Stimulated activated naive B cell treated with anti-CD40 and anti-IgM and Interleukin-4, amounts not matched to agents 10 μg/mL and 1 μg/mL and 100 μg/mL, for 72 hours (primary cell): ENCODE measurements around the gene IGSF1.

ENCODE experiments used
- ATAC-seq, 2 donors: fragments of 150-1000 bp; cut with Tn5 transposase; replicated peaks; 2 replicates each; pipeline ENCODE4 v1.10.0; 2021; ENCODE audit warnings: moderate library complexity in 1 of 2
- DNase-seq: peaks from one replicate; pipeline ENCODE4 v3.0.0; 2021
- H3K27ac Mint-ChIP-seq: one replicate; pipeline ENCODE4 v1.8.0; 2022; ENCODE audit warnings: mild to moderate bottlenecking, mixed read lengths
- H3K27me3 Mint-ChIP-seq, 2 donors: one replicate each; pipeline ENCODE4 v1.8.0; 2022; ENCODE audit warnings: mixed read lengths in 2 of 2
- H3K36me3 Mint-ChIP-seq, 2 donors: one replicate each; pipeline ENCODE4 v1.8.0; 2022; ENCODE audit warnings: mixed read lengths in 2 of 2, mild to moderate bottlenecking in 1 of 2
- H3K4me1 Mint-ChIP-seq, 2 donors: one replicate each; pipeline ENCODE4 v1.8.0; 2022; ENCODE audit warnings: mixed read lengths in 2 of 2, mild to moderate bottlenecking in 1 of 2
- H3K4me3 Mint-ChIP-seq, 2 donors: one replicate each; pipeline ENCODE4 v1.8.0; 2022; ENCODE audit warnings: mild to moderate bottlenecking in 2 of 2, mixed read lengths in 2 of 2, moderate library complexity in 1 of 2
- H3K9me3 Mint-ChIP-seq, 2 donors: one replicate each; pipeline ENCODE4 v1.8.0; 2022; ENCODE audit warnings: mixed read lengths in 2 of 2, mild to moderate bottlenecking in 1 of 2

The IGSF1 gene

GRCh38 chrX:131298036-131298435 is 8.9 kb upstream of the IGSF1 start:
- H3K36me3 Mint-ChIP-seq = no peaks in the 10 kb centered on the region
- H3K4me1 Mint-ChIP-seq = no peaks in the 10 kb centered on the region
- H3K27me3 Mint-ChIP-seq = peaks cover 0 to 12% of the 10 kb centered on the region in 2 donors
- no peaks in the 10 kb centered on the region for H3K9me3 Mint-ChIP-seq
- H3K4me3 Mint-ChIP-seq = no peak overlapping the region
- DNase-seq (no peak), ATAC-seq (no peak)
- H3K27ac Mint-ChIP-seq = no peak overlapping the region

DNA sequence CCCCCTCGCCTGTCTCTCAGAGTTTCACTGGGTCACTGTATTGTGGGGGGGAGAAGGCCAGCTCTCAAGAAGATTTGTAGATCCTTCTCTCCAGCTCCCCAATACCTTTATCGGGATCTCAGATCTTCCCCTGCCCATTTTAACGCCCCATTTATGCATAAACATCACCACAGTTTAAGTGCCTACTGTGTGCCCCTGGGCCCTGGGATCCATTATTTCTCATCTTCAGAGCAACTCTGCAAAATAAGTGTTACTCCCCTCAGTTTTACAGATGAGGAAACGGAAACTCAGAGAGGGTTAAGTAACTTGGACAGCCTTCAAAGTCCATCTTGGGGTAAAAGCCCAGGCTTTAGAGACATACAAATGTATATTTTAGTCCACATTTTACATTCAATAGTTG is 421 bp upstream of the IGSF1 start:
- H3K27me3 Mint-ChIP-seq = peaks cover 6 to 14% of the 10 kb centered on the region in 2 donors
- DNase-seq (no peak), ATAC-seq (no peak)
- H3K36me3 Mint-ChIP-seq = no peaks in the 10 kb centered on the region
- H3K4me1 Mint-ChIP-seq = peaks cover 0 to 5% of the 10 kb centered on the region in 2 donors
- no peaks in the 10 kb centered on the region for H3K9me3 Mint-ChIP-seq
- H3K4me3 Mint-ChIP-seq = no peak overlapping the region
- no peak overlapping the region for H3K27ac Mint-ChIP-seq

DNA sequence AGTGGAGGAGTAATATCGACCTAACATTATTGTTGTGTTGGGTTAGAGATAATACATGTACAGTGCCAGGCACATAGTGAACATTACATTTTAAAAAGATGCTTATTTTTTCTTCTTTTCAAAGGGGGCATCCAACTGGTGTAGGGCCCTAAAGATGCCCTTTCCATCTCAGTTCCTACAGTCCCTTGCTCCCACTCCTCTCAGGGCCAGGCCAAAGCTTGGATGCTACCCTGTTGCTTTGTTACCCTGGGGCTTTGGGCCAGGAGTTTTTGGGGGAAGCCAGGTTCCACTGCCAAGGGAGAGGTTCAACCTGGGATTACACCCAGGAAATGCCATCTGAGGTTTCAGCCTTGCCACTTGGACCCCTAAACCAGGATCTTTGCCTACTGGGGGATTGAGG is 918 bp downstream of the IGSF1 start:
- Mint-ChIP-seq H3K9me3 (no peaks in the 10 kb centered on the region), H3K27ac (no peak overlapping the region), H3K4me1 (peaks cover 0 to 5% of the 10 kb centered on the region in 2 donors), H3K4me3 (no peak overlapping the region), H3K36me3 (no peaks in the 10 kb centered on the region), H3K27me3 (peaks cover 6 to 12% of the 10 kb centered on the region in 2 donors)
- ATAC-seq = no peak
- no peak for DNase-seq

DNA sequence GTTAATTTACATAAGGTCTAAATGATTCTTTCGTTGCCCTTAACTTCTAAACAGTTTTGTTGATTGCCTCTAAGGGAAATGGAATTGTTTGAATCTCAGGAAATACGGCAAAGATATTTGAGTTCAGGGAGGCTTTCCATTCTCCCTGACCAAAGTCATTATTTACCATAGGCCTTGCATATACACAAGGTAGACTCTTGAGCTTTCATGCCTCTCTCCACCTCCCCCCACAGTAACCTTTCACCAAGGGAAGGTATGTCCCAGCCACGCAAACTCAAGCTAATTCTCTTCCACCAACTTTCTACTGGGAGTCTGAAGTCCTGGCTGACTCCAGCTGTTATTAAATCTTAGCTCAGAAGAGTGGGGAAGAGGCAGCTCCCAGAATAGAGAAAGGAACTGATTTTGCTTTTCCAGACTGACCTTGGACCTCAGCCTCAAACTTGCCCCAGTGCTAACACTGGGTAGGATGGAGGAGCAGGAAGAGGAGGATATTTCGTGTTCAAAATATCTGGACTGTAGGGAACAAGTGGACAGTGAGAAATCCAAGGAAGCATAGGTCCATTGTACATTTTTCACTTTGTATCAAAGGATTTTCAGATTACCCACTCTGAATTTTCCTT is 1.4 kb downstream of the IGSF1 start:
- no peak for DNase-seq
- Mint-ChIP-seq H3K27ac (no peak overlapping the region), H3K4me1 (peaks cover 0 to 5% of the 10 kb centered on the region in 2 donors), H3K4me3 (no peak overlapping the region), H3K27me3 (peaks cover 6 to 12% of the 10 kb centered on the region in 2 donors), H3K9me3 (no peaks in the 10 kb centered on the region), H3K36me3 (no peaks in the 10 kb centered on the region)
- ATAC-seq = no peak

GRCh38 chrX:131279617-131280016 is 9.5 kb downstream of the IGSF1 start:
- Mint-ChIP-seq H3K27me3 (peaks cover 10 to 12% of the 10 kb centered on the region in 2 donors), H3K27ac (no peak overlapping the region)

GRCh38 chrX:131279197-131279596 is 9.9 kb downstream of the IGSF1 start:
- H3K9me3 Mint-ChIP-seq = no peaks in the 10 kb centered on the region

More at GRCh38 chrX:131279617-131280016, 9.5 kb downstream of the IGSF1 start:
- H3K4me3 Mint-ChIP-seq = no peak overlapping the region
- ATAC-seq (no peak), DNase-seq (no peak)
- H3K9me3 Mint-ChIP-seq = no peaks in the 10 kb centered on the region
- no peaks in the 10 kb centered on the region for H3K4me1 Mint-ChIP-seq
- H3K36me3 Mint-ChIP-seq = no peaks in the 10 kb centered on the region

DNA sequence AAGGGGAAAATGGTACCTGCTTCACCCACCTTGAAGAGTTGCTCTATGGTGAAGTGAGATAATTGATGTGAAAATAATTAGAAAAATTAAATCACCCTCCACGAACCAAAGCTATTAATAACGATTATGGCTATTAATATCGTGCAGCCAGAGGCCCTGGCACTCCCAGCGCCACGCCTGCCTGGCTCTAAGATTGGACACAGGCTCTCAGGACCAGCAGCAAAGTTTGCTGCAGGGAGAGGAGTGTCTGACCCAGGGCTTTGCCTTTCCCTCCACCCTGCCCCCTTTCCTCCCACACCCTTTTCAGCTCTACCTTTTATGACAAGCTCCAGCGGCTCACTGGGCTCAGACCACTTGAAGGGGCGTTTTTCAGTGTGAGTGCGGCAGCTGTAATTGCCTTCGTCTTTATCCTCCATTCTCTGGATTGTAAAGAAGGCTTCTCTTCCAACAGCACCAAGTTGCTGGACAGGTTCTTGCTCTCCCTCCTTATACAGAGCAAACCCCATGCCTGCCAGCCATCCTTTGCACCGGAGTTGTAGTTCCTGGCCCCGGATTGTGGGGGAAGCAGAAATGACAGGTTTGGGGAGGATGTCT is 11.5 kb downstream of the IGSF1 start:
- Mint-ChIP-seq H3K27ac (no peak overlapping the region), H3K4me3 (no peak overlapping the region), H3K9me3 (no peaks in the 10 kb centered on the region), H3K27me3 (peaks cover 10 to 12% of the 10 kb centered on the region in 2 donors), H3K36me3 (no peaks in the 10 kb centered on the region), H3K4me1 (no peaks in the 10 kb centered on the region)
- no peak for DNase-seq
- no peak for ATAC-seq

More at GRCh38 chrX:131279197-131279596, 9.9 kb downstream of the IGSF1 start:
- Mint-ChIP-seq H3K4me1 (no peaks in the 10 kb centered on the region), H3K4me3 (no peak overlapping the region), H3K27me3 (peaks cover 10 to 12% of the 10 kb centered on the region in 2 donors), H3K27ac (no peak overlapping the region), H3K36me3 (no peaks in the 10 kb centered on the region)
- ATAC-seq = no peak
- DNase-seq = no peak

DNA sequence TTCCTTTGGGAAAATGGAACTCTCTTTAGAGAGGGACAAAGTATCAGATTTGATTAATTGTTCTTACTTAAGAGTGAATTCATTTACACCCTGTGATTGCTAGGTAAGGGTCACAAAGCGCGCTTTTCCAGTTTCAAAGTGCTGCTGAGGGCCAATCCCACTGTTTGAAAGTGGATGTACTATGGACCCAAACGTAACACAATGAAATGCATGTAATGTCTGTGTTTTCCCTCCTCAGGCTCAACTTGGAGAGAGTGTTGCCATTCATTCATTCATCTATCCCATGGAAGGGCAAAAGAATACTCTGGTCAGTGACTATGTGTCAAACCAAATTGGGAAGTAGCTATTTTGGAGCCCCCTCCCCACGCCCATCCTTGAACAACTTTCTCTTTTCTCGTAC is 16.1 kb downstream of the IGSF1 start:
- no peak overlapping the region for H3K27ac Mint-ChIP-seq
- no peaks in the 10 kb centered on the region for H3K36me3 Mint-ChIP-seq
- ATAC-seq = no peak
- H3K9me3 Mint-ChIP-seq = no peaks in the 10 kb centered on the region
- DNase-seq = no peak
- peaks cover 0 to 3% of the 10 kb centered on the region in 2 donors for H3K27me3 Mint-ChIP-seq
- H3K4me3 Mint-ChIP-seq = no peak overlapping the region
- no peaks in the 10 kb centered on the region for H3K4me1 Mint-ChIP-seq

- H3K27ac Mint-ChIP-seq = no peak overlapping the region
- H3K9me3 Mint-ChIP-seq = no peaks in the 10 kb centered on the region
- H3K4me3 Mint-ChIP-seq = no peak overlapping the region
- ATAC-seq (no peak), DNase-seq (no peak)
- no peaks in the 10 kb centered on the region for H3K36me3 Mint-ChIP-seq
- peaks cover 0 to 3% of the 10 kb centered on the region in 2 donors for H3K27me3 Mint-ChIP-seq
- no peaks in the 10 kb centered on the region for H3K4me1 Mint-ChIP-seq
Measured at GRCh38 chrX:131271826-131272225, 17.3 kb downstream of the IGSF1 start.

GRCh38 chrX:131271274-131271673 is 17.8 kb downstream of the IGSF1 start:
- peaks cover 0 to 3% of the 10 kb centered on the region in 2 donors for H3K27me3 Mint-ChIP-seq
- no peak overlapping the region for H3K27ac Mint-ChIP-seq
- H3K9me3 Mint-ChIP-seq = no peaks in the 10 kb centered on the region
- ATAC-seq = no peak
- no peaks in the 10 kb centered on the region for H3K36me3 Mint-ChIP-seq
- DNase-seq = no peak
- H3K4me1 Mint-ChIP-seq = no peaks in the 10 kb centered on the region
- no peak overlapping the region for H3K4me3 Mint-ChIP-seq

DNA sequence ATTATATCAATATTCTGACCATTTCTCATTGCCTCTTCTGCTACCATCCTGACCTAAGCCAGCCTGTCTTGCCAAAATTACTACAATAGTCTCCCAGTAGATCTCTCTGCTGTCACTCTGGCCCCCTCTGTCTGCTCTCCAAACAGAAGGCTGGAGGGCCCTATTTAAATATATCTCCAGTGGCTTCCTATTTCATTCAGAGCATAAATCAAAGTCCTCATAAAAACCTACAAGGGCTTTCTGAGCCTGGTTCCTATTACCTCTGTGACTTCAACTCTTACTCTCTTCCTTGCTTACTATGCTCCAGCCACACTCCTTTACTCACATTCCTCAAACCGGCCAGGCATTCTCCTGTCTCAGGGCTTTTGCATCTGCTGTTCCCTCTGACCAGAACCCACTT is 19.0 kb downstream of the IGSF1 start:
- Mint-ChIP-seq H3K4me3 (no peak overlapping the region), H3K27me3 (peaks cover 0 to 3% of the 10 kb centered on the region in 2 donors), H3K36me3 (no peaks in the 10 kb centered on the region), H3K4me1 (no peaks in the 10 kb centered on the region), H3K9me3 (no peaks in the 10 kb centered on the region), H3K27ac (no peak overlapping the region)
- ATAC-seq (no peak), DNase-seq (no peak)

GRCh38 chrX:131264665-131265064 is 24.4 kb downstream of the IGSF1 start:
- H3K4me3 Mint-ChIP-seq = no peak overlapping the region
- ATAC-seq (no peak), DNase-seq (no peak)
- H3K9me3 Mint-ChIP-seq = no peaks in the 10 kb centered on the region
- no peaks in the 10 kb centered on the region for H3K4me1 Mint-ChIP-seq
- no peaks in the 10 kb centered on the region for H3K36me3 Mint-ChIP-seq
- H3K27ac Mint-ChIP-seq = no peak overlapping the region
- H3K27me3 Mint-ChIP-seq = peaks cover 5 to 10% of the 10 kb centered on the region in 2 donors

GRCh38 chrX:131264053-131264452 is 25.1 kb downstream of the IGSF1 start:
- Mint-ChIP-seq H3K4me1 (no peaks in the 10 kb centered on the region), H3K27ac (no peak overlapping the region)

DNA sequence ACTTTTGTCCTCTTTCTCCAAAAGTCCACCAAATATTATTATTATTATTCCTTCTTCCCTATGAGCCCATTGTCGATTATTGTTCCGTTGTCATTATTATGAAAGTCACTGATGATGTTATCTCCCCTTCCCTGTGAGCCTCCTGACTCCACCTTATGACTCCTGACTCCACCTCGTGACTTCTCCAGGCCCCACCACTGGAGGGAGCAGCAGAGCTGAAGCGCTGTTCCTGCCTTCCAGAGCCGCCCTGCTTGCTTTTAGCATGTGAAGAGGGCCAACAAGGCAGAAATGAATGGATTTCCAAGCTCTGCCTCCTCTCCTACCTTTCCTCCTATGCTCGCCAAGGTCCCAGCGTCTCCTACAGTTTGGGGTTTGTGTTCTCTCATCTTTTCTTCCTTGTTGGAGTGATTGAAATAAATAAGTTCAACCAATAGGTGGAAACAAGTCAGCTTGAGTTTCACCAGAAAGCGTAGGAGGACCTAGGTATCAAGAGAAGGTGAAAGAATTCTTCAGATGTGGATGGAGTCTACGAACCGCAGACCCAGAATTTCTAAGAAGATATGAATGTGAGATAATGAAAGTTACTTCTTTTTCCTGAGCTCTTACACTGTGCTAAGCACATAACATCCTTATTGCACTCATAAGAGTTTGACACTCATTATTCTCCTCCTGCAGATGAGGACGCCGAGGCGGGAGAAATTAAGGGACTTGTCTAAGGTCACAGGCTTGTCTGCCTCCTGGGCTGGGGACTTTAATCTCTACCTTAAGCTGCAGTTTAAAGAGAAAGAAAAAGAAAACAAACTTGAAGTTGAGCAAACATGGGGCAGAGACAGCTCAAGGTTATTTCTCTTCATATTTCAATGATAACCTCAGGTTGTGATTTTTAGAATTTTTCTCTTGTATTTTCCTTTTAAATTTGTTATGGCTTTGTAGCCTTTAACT is 26.1 kb downstream of the IGSF1 start:
- no peak overlapping the region for H3K4me3 Mint-ChIP-seq
- ATAC-seq (no peak), DNase-seq (no peak)
- no peaks in the 10 kb centered on the region for H3K9me3 Mint-ChIP-seq
- H3K27me3 Mint-ChIP-seq = peaks cover 5 to 21% of the 10 kb centered on the region in 2 donors
- no peak overlapping the region for H3K27ac Mint-ChIP-seq
- no peaks in the 10 kb centered on the region for H3K4me1 Mint-ChIP-seq
- no peaks in the 10 kb centered on the region for H3K36me3 Mint-ChIP-seq

More at GRCh38 chrX:131264053-131264452, 25.1 kb downstream of the IGSF1 start:
- Mint-ChIP-seq H3K4me3 (no peak overlapping the region), H3K27me3 (peaks cover 5 to 17% of the 10 kb centered on the region in 2 donors), H3K36me3 (no peaks in the 10 kb centered on the region), H3K9me3 (no peaks in the 10 kb centered on the region)
- ATAC-seq (no peak), DNase-seq (no peak)
